Panc1 (cell line): ENCODE measurements around the gene JSRP1. TPM values are rescaled to one million over a fixed set of nuclear protein-coding genes. Genes with fewer than 3 reads are reported as not detected.
A peak's percentile ranks its signal among the peaks of the same experiment; 100 is the strongest.

Experiments
- ATAC-seq: fragments of 200-7000 bp; cut with Tn5 transposase; 2 replicates; pipeline ENCODE4 v1.9.1; 2020; ENCODE audit warnings: mild to moderate bottlenecking, moderate library complexity
- Bru-seq: library from RNA; stranded (reverse); fragments of 400-500 nt; gene quantifications from one replicate; lab custom pipeline; 2021; lab: Mats Ljungman, UMichigan
- BruChase-seq, 2 experiments: library from RNA; stranded (reverse); fragments of 400-500 nt; gene quantifications; one replicate each; lab custom pipeline; 2021; lab: Mats Ljungman, UMichigan
- BruUV-seq: library from RNA; stranded (reverse); fragments of 400-500 nt; replicated peaks from 2 replicates; lab custom pipeline; 2021; lab: Mats Ljungman, UMichigan
- CTCF ChIA-PET: fragments of 300-600 bp; sonication (Branson Sonifier 250); formaldehyde crosslinking; loops from one replicate; lab custom pipeline; 2022; ENCODE audit warnings: antibody characterized with exemption; lab: Charles Lee
- POLR2A ChIA-PET: fragments of 300-600 bp; sonication (Branson Sonifier 250); formaldehyde crosslinking; loops from one replicate; lab custom pipeline; 2022; ENCODE audit warnings: antibody characterized with exemption; lab: Charles Lee
- DNase-seq: peaks from one replicate; pipeline ENCODE4 v3.0.0-alpha.2; 2010; ENCODE audit warnings: low read depth, low spot score
- H3K27ac ChIP-seq: 2 replicates; pipeline ENCODE4 v1.5.1; 2011; ENCODE audit warnings: mild to moderate bottlenecking, low read length, inconsistent platforms
- H3K27me3 ChIP-seq: fragments of 200-500 bp; sonication (Bioruptor generic); 2 replicates; pipeline ENCODE4 v1.6.0; 2014; ENCODE audit warnings: low read length, inconsistent platforms; ENCODE audit not compliant: control insufficient read depth, insufficient read depth
- H3K36me3 ChIP-seq: fragments of 200-500 bp; sonication (Bioruptor generic); 2 replicates; pipeline ENCODE4 v1.5.1; 2014; ENCODE audit warnings: inconsistent platforms, mild to moderate bottlenecking, low read length, moderate library complexity; ENCODE audit not compliant: control insufficient read depth, insufficient read depth
- H3K4me1 ChIP-seq: 2 replicates; pipeline ENCODE4 v1.5.1; 2011; ENCODE audit warnings: inconsistent platforms, mild to moderate bottlenecking, low read length, moderate library complexity; ENCODE audit not compliant: control insufficient read depth, insufficient read depth
- H3K4me3 ChIP-seq, 2 experiments: 2 replicates each; pipeline ENCODE4 v1.5.1; 2011 to 2012; ENCODE audit warnings: low read depth in 2 of 2, low read length in 2 of 2, mild to moderate bottlenecking in 2 of 2, inconsistent platforms in 1 of 2, moderate library complexity in 1 of 2
- H3K9me3 ChIP-seq: fragments of 200-500 bp; sonication (Bioruptor generic); 2 replicates; pipeline ENCODE4 v1.5.1; 2014; ENCODE audit warnings: low read depth, mild to moderate bottlenecking, inconsistent platforms, low read length, moderate library complexity; ENCODE audit not compliant: control insufficient read depth, insufficient read depth
- CTCF ChIP-seq: fragments of 450-650 bp; IDR thresholded peaks from 2 replicates; pipeline ENCODE4 v1.5.1; 2017; ENCODE audit warnings: mild to moderate bottlenecking
- POLR2AphosphoS5 ChIP-seq: IDR thresholded peaks from 2 replicates; pipeline ENCODE4 v1.6.1; 2012; ENCODE audit warnings: mild to moderate bottlenecking, low read depth, low read length, moderate library complexity
- REST ChIP-seq, 2 experiments: IDR thresholded peaks; 2 replicates each; pipeline ENCODE4 v1.6.1; 2011 to 2012; ENCODE audit warnings: low read depth in 2 of 2, control low read depth in 1 of 2, low read length in 1 of 2, mild to moderate bottlenecking in 1 of 2, moderate library complexity in 1 of 2; ENCODE audit not compliant: insufficient read depth in 1 of 2
- SIN3A ChIP-seq: IDR thresholded peaks from 2 replicates; pipeline ENCODE4 v1.6.1; 2012; ENCODE audit warnings: low read depth, mild to moderate bottlenecking, low read length, moderate library complexity, borderline replicate concordance; ENCODE audit not compliant: insufficient read depth
- TCF7L2 ChIP-seq: IDR thresholded peaks from 2 replicates; pipeline ENCODE4 v1.6.1; 2011; ENCODE audit warnings: mild to moderate bottlenecking, low read depth, low read length, inconsistent platforms
- in situ Hi-C: cut with HindIII; loops from 2 replicates; pipeline ENCODE4 v1.10.0; 2016; ENCODE audit warnings: low sequenced_read_pairs, low pct_unique_long_range_greater_than_20kb
- intact Hi-C: fragments of 100-400 bp; cut with micrococcal nuclease; formaldehyde crosslinking; loops from one replicate; pipeline ENCODE4 v1.10.0; 2022; ENCODE audit not compliant: unreplicated experiment
- long read RNA-seq: library from polyadenylated mRNA; unstranded; transcript quantifications from one replicate; pipeline ENCODE4 v2.0.0, GENCODE V29; 2021; ENCODE audit not compliant: unreplicated experiment
- polyA plus RNA-seq: library from polyadenylated mRNA; unstranded; fragments of >200 nt; gene quantifications from one replicate; pipeline ENCODE4 v1.2.1, GENCODE V29; 2012; ENCODE audit warnings: missing spikeins; ENCODE audit not compliant: insufficient read length
- total RNA-seq: library from RNA; stranded (reverse); gene quantifications from one replicate; pipeline ENCODE4 v1.2.1, GENCODE V29; 2021; ENCODE audit not compliant: unreplicated experiment

Gene JSRP1
- total RNA-seq (0.51 TPM), Bru-seq, nascent RNA (percentile 13 among the genes with signal in this experiment), BruChase-seq, experiment 1, labeled RNA remaining after a 2-hour chase (not detected), BruChase-seq, experiment 2, labeled RNA remaining after a 6-hour chase (percentile 14 among the genes with signal in this experiment)
- 0.27 TPM for polyA plus RNA-seq
- long read RNA-seq, partial matches to known transcripts: 0 of 1 reads
- long read RNA-seq, other reads (novel, unspliced or antisense): 1 of 1 reads

DNA sequence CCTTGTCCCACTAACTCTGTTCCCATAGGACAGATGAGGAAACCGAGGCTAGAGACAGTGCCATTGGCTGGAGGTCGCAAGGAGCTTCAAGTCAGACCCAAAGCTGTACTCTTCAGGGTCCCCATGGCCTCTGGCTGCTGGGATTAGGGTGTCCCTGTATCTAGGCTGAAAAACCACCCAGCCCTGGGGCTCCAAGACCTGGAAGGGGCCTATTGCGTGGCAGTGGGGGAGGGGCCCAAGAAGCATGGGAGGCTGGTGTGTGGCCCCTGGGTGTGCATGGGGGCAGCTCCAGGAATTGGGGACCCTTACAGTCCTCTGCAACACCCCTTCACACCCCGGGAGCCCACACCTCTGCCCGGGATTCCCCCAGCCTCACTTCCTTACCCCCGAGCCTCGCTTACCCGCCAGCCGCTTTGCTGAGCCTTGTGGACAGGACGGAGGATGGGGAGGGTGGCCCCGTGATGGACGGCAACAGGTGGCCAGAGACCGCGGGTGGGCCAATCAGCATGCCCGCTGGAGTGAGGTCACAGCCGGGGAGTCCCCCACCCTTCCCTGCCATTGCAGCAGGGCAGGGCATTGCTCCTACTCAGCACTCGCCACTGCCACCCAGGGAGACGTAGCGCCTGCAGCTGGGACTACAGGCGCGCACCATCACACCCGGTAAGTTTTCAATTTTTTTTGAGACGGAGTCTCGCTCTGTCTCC lies at the start of gene JSRP1:
Gene JSRP1, minus strand, starts transcription at position 436 of the 704 bp plus-strand sequence. CDS start 1,103 bp downstream, outside the sequence.
- Histone ChIP-seq H3K9me3 (no peaks in the 10 kb centered on the region), H3K4me3 (no peak within 1 kb of the TSS), H3K27me3 (no peaks in the 10 kb centered on the region), H3K4me1 (no peaks in the 10 kb centered on the region), H3K27ac (no peak within 1 kb of the TSS), H3K36me3 (no peaks in the 10 kb centered on the region)
- ATAC-seq (no peak), DNase-seq (no peak)
- ChIA-PET POLR2A (no interaction called here), CTCF (no interaction called here)
- no TSS peak for BruUV-seq
- intact Hi-C loops: no loop called here
- TF ChIP-seq CTCF: no peak
- TF ChIP-seq REST (IDR thresholded peaks at IDR 0.05; ENCODE audit: insufficient read depth in 1 of 2, low read depth in 2 of 2, low read length in 1 of 2): no peak
- TF ChIP-seq SIN3A: no peak
- TF ChIP-seq TCF7L2: no peak
- no peak for TF ChIP-seq POLR2AphosphoS5
- in situ Hi-C loops: no loop called here

- H3K27me3 ChIP-seq: no peaks in the 10 kb centered on the region
- in situ Hi-C loops: no loop called here
- CTCF ChIA-PET: no interaction called here
Measured at GRCh38 chr19:2305452-2306280, 49.4 kb upstream of the JSRP1 start.

More at GRCh38 chr19:2305452-2306280, 49.4 kb upstream of the JSRP1 start:
- TF ChIP-seq SIN3A: no peak
- TF ChIP-seq CTCF: no peak
- no peak for TF ChIP-seq TCF7L2
- no peak for TF ChIP-seq REST (IDR thresholded peaks at IDR 0.05; ENCODE audit: insufficient read depth in 1 of 2, low read depth in 2 of 2, low read length in 1 of 2)
- TF ChIP-seq POLR2AphosphoS5: no peak
- Histone ChIP-seq H3K9me3 (no peaks in the 10 kb centered on the region), H3K4me3 (no peak overlapping the region), H3K27ac (no peak overlapping the region), H3K36me3 (no peaks in the 10 kb centered on the region), H3K4me1 (peaks cover 2% of the 10 kb centered on the region)
- no TSS peak for BruUV-seq
- POLR2A ChIA-PET: interaction anchor here (0.5 kb wide), 1 partner anchor 85 kb away, joined by 4 read pairs; no protein-coding TSS in a partner anchor
- DNase-seq (no peak), ATAC-seq (no peak)
- intact Hi-C loops: no loop called here
